ENCODE measurements around the gene TMEM178B. TPM values are rescaled to one million over a fixed set of nuclear protein-coding genes. Genes with fewer than 3 reads are reported as not detected.
A peak's percentile ranks its signal among the peaks of the same experiment; 100 is the strongest.

Gene TMEM178B
- total RNA-seq, 2 donors from 2014 or later: 1.7 to 2.1 TPM

DNA sequence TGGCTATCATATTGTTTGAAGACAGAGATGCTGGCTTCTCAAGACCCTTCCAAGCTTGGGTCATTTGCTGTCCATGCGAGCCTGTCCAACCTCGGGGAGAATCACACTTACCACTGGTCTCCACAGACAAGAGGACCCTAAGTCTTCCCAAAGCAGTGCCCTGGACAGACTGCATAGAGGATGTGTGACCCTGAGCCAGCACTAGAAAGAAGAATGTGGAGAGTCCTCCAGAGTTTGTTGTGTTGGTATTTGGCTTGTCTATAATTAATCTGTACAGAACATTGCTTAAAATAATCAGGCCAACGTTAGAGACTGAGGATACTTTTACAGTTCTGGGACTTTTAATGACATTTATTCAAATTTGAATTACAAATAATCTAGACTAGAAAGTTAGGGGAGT, 212.7 kb downstream of the TMEM178B start:
- peaks cover 6% of the 10 kb centered on the region for H3K27me3 Mint-ChIP-seq
- H3K4me3 Mint-ChIP-seq: no peak overlapping the region
- H3K9me3 Mint-ChIP-seq: no peaks in the 10 kb centered on the region
- peaks cover 10% of the 10 kb centered on the region for H3K4me1 Mint-ChIP-seq
- no peak overlapping the region for H3K27ac Mint-ChIP-seq
- ATAC-seq (replicated peaks): no peak
- H3K36me3 Mint-ChIP-seq (ENCODE audit: low read depth): no peaks in the 10 kb centered on the region

DNA sequence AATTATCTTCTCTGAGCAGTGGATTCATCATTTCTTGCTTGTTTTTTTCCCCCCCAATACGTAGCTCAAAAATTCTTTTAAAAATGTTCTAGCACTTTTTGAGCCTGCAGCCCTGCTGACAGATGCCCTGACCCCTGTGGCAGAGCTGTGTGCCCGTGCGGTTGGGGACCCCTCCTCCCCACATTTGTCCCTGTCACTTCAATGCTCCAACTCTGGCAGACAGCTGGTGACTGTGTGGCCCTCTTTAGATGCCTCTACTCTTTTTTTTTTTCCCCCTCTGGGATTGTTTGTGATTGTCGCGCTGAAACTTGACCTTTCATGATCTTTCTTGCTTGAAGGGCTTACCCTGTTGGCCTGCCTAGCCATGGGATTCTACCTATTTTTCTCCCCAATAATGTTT, 214.1 kb downstream of the TMEM178B start:
- ATAC-seq (replicated peaks): no peak
- Mint-ChIP-seq H3K36me3 (ENCODE audit: low read depth) (no peaks in the 10 kb centered on the region), H3K27me3 (peaks cover 3% of the 10 kb centered on the region), H3K9me3 (no peaks in the 10 kb centered on the region), H3K4me3 (no peak overlapping the region), H3K27ac (no peak overlapping the region), H3K4me1 (peaks cover 10% of the 10 kb centered on the region)

DNA sequence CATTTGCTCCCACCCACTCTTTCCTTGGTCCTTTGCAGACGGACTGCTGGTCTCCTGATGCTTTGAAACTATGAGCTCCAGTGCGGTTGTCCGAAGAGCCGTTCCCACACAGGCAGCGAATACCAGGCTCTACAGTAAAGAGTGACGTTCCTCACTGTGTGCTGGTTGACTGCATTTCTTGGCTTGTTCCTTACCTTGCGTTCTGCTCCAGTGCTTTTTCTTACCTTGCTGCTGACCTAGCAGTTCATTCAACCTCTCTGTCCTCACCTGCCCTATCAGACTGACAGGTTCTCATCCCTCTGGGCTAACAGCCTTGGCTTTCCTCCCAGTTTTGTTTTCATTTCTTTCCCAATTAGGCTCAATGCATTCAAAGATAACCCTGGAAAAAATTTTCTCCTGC, 214.8 kb downstream of the TMEM178B start:
- H3K9me3 Mint-ChIP-seq: no peaks in the 10 kb centered on the region
- ATAC-seq (replicated peaks): no peak
- H3K27me3 Mint-ChIP-seq: peaks cover 3% of the 10 kb centered on the region
- no peaks in the 10 kb centered on the region for H3K36me3 Mint-ChIP-seq (ENCODE audit: low read depth)
- no peak overlapping the region for H3K4me3 Mint-ChIP-seq
- no peak overlapping the region for H3K27ac Mint-ChIP-seq
- H3K4me1 Mint-ChIP-seq: peaks cover 5% of the 10 kb centered on the region

DNA sequence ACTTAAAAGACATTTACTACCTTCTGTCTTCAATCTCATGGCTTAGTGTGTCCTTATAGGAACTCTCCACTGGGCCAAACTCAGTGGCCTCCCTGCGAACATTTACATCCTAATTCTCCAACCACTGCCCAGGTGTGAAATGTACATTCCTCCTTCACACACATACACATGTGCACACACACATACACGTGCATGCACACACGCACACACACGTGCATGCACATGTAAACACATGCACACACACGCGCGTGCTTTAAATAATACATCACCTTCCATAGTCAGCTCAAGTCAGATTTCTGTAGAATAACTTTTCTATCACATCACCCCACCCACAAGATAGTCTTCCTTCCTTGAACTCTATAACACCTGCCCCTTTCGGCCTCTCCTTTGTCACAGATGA, 216.5 kb downstream of the TMEM178B start:
- H3K9me3 Mint-ChIP-seq: no peaks in the 10 kb centered on the region
- H3K4me3 Mint-ChIP-seq: no peak overlapping the region
- H3K27ac Mint-ChIP-seq: no peak overlapping the region
- peaks cover 3% of the 10 kb centered on the region for H3K27me3 Mint-ChIP-seq
- no peaks in the 10 kb centered on the region for H3K36me3 Mint-ChIP-seq (ENCODE audit: low read depth)
- no peak for ATAC-seq (replicated peaks)
- no peaks in the 10 kb centered on the region for H3K4me1 Mint-ChIP-seq

DNA sequence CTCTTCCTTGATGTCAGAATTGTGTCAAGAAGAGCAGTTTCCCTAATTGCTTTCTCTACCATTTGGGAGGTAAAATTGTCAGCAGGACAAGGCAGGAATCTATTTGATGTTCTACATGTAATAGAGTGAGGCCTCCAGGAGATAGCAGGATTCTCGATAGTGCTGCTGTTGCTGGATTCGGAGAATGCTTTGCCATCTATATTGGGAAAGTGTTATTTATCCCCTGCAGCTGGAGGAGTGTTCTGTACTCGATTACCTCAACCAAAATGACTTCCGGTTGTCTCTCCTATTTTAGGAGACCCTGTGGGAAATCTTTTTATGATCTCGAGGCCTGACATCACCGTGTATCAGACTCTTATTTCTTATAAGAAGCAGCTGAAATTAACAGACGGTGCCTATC, 217.1 kb downstream of the TMEM178B start:
- H3K9me3 Mint-ChIP-seq: no peaks in the 10 kb centered on the region
- H3K4me1 Mint-ChIP-seq: no peaks in the 10 kb centered on the region
- no peaks in the 10 kb centered on the region for H3K36me3 Mint-ChIP-seq (ENCODE audit: low read depth)
- H3K4me3 Mint-ChIP-seq: no peak overlapping the region
- ATAC-seq (replicated peaks): no peak
- peaks cover 3% of the 10 kb centered on the region for H3K27me3 Mint-ChIP-seq
- H3K27ac Mint-ChIP-seq: no peak overlapping the region

DNA sequence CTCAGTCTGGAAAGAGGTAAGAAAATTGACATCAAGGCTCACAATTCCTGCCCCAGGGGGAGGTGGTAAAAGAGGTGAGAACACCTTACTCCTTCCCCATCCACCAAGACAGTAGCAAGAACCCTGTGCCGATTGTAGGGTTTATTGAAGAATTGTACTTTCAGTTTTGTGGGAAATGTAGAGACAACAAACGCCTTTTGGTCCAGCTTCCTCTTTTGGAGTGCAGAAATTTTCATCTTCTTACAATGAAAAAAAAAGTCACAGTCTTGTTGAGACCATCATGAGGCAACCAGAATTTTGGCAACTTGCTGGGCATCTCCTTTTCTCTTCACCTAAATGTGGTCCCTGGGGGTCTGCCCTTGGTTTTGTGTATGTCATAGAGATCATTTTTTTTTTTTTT, 217.7 kb downstream of the TMEM178B start:
- no peak overlapping the region for H3K27ac Mint-ChIP-seq
- H3K9me3 Mint-ChIP-seq: no peaks in the 10 kb centered on the region
- peaks cover 3% of the 10 kb centered on the region for H3K27me3 Mint-ChIP-seq
- H3K36me3 Mint-ChIP-seq (ENCODE audit: low read depth): no peaks in the 10 kb centered on the region
- ATAC-seq (replicated peaks): no peak
- H3K4me3 Mint-ChIP-seq: no peak overlapping the region
- H3K4me1 Mint-ChIP-seq: no peaks in the 10 kb centered on the region

DNA sequence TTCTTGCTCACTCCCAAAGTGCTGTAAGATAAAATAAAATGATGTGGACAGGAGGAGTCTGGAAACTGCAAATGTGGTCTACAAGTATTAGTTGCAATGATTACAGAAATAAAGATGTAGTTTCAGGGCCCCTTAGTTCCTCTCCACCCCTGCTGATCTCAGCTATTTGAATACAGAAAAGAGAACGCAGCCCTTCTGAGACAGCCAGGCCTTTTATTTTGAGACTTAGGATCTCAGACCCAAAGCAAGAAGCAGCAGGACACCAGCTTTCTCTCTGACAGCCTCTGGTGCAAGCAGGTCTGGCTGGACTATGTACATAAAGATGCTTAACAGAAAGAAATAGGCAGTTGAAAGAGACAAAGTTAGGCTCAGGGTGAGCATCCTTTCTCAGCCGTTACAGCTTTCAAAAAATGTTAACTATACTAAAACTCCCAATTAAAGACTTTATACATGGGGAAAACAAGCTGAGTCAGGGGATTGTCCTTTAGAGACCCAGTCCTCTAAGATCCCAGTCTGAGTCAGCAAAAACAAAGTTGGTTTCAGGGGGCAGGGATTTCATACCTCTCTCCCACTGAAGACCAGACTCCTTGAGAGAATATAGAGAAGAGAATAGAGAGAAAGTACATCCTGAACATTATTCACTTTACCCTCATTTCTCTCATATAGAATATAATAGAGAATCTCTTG, 220.4 kb downstream of the TMEM178B start:
- Mint-ChIP-seq H3K27ac (no peak overlapping the region), H3K4me3 (no peak overlapping the region), H3K4me1 (no peaks in the 10 kb centered on the region), H3K9me3 (no peaks in the 10 kb centered on the region), H3K36me3 (ENCODE audit: low read depth) (no peaks in the 10 kb centered on the region), H3K27me3 (peaks cover 3% of the 10 kb centered on the region)
- ATAC-seq (replicated peaks): no peak

DNA sequence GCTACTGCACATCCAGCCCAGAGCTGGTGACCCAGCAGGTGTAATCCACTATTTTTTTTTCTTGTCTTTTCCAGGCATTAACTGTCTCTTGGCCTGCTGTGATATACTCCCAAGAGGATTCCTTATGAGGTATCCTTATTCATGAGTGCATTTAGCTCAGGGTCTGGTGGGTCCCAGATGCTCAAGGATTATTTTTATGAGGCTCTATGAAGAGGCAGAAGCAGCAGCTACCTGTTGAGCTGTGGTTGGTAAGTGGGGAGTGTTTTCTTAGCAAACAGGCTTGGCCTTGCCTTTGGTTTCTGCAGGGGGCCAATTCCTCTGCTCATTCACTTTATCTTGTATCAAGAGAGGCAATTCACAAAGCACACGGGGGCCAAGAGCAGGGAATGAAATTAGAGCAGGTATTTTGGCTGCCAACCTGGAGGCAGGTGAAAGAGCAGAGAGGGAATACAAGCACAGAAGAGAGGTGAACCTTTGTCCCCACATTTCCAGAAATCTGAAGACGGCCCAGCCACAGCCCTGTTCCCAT, 221.6 kb downstream of the TMEM178B start:
- no peaks in the 10 kb centered on the region for H3K4me1 Mint-ChIP-seq
- ATAC-seq (replicated peaks): no peak
- peaks cover 1% of the 10 kb centered on the region for H3K27me3 Mint-ChIP-seq
- no peaks in the 10 kb centered on the region for H3K36me3 Mint-ChIP-seq (ENCODE audit: low read depth)
- no peaks in the 10 kb centered on the region for H3K9me3 Mint-ChIP-seq
- no peak overlapping the region for H3K27ac Mint-ChIP-seq
- no peak overlapping the region for H3K4me3 Mint-ChIP-seq

DNA sequence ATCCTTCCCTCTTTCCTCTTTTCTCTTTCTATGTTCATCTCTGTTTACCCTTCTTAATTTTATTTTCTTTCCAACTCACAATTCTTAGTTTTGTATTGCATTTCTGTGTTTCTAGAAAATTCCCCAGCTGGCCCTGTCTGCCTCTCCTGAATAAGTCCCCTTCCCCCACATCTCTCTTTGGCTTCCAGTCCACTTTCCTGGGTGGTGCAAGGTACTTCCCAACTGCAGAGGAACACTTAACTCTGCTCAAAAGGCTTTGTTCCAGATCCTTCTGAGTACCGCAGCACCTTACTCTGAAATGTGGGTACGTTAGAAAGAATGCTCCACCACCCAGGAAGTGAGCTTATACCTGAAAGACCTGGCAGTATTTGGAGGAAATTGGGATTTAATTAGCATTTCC, 227.0 kb downstream of the TMEM178B start:
- Mint-ChIP-seq H3K27ac (no peak overlapping the region), H3K27me3 (no peaks in the 10 kb centered on the region), H3K4me3 (no peak overlapping the region), H3K4me1 (no peaks in the 10 kb centered on the region), H3K9me3 (no peaks in the 10 kb centered on the region), H3K36me3 (ENCODE audit: low read depth) (no peaks in the 10 kb centered on the region)
- no peak for ATAC-seq (replicated peaks)

DNA sequence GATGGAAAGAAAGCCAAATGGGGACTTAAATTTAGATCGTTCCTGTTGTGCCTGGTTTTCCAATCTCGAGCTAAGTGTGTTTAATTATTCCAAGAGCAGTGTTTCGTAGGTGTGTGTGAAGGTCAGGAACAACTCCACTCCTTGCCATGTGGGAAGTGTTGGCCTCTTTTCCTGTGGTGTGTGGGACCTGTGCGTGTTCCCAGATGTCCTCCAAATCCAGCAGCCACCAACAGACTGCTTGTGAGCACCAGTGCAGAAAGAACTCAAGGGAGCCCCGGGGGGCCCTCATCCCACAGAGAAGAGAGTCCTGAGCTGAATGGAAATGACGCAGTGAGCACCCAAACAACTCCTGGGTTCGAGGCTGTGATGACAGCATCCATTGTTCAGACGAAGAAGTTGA, 227.7 kb downstream of the TMEM178B start:
- Mint-ChIP-seq H3K27me3 (no peaks in the 10 kb centered on the region), H3K4me3 (no peak overlapping the region), H3K4me1 (no peaks in the 10 kb centered on the region), H3K27ac (no peak overlapping the region), H3K9me3 (no peaks in the 10 kb centered on the region), H3K36me3 (ENCODE audit: low read depth) (no peaks in the 10 kb centered on the region)
- ATAC-seq (replicated peaks): no peak

DNA sequence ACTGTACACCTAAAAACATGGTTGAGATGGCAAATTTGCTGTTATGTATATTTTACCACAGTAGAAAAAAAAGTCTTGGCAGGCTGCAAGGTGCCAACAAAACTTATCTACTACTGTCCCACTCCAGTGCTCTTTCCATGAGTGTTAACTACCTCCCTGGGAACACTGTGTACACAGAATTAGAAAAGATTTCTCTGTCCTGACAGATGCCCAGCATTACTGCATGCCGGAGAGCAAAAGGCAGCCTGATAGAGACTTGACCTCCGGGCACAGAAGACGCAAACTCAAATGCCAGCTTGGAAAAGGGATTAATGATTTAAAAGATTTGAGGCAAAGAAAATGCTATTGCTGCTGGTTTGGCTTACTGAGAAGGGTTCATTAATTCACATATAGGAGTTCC, 228.8 kb downstream of the TMEM178B start:
- Mint-ChIP-seq H3K36me3 (ENCODE audit: low read depth) (no peaks in the 10 kb centered on the region), H3K9me3 (no peaks in the 10 kb centered on the region), H3K27me3 (no peaks in the 10 kb centered on the region), H3K27ac (no peak overlapping the region), H3K4me1 (no peaks in the 10 kb centered on the region), H3K4me3 (no peak overlapping the region)
- ATAC-seq (replicated peaks): no peak

DNA sequence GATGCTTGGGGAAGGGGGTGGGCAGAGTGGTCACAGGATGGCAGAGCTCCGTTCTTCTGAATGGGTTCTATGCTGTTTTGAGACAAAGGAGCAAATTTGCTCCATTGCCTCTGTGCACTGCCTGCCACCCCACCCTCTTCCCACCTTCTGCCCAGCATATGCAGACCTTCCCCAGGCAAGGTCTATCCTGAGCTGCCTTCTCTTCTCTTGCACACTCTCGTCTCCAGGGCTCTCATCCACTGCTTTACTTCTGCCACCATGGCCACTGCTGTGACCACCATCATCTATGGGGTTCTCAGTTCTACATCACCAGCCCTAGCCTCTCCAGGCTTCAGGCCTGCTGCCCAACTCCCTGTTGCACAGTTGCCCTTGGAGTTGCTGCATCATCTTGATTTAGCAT, 230.4 kb downstream of the TMEM178B start:
- Mint-ChIP-seq H3K27ac (no peak overlapping the region), H3K4me3 (no peak overlapping the region), H3K9me3 (no peaks in the 10 kb centered on the region), H3K27me3 (peaks cover 4% of the 10 kb centered on the region), H3K36me3 (ENCODE audit: low read depth) (no peaks in the 10 kb centered on the region), H3K4me1 (no peaks in the 10 kb centered on the region)
- ATAC-seq (replicated peaks): peak; percentile 6

DNA sequence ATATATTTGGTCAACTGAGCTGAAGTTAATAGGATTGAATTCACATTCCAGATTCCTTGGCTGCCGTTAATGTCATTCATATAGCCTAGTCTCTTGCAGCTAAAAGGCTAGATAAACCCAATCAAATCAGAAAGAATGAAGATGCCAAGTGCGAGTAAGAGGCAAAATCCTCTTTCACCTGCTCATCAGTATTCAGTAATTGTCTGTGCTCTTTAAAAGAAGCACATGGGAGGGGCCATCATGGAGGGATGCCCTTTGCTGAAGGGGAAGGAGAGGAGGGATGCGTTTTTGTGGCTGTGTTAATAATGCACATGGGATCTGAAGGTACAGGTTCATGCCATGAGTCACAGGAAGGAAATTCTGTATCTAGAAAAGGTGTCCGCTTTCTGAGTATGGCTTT, 232.2 kb downstream of the TMEM178B start:
- no peaks in the 10 kb centered on the region for H3K4me1 Mint-ChIP-seq
- H3K9me3 Mint-ChIP-seq: no peaks in the 10 kb centered on the region
- H3K27ac Mint-ChIP-seq: no peak overlapping the region
- no peaks in the 10 kb centered on the region for H3K36me3 Mint-ChIP-seq (ENCODE audit: low read depth)
- no peak overlapping the region for H3K4me3 Mint-ChIP-seq
- ATAC-seq (replicated peaks): no peak
- H3K27me3 Mint-ChIP-seq: peaks cover 4% of the 10 kb centered on the region

DNA sequence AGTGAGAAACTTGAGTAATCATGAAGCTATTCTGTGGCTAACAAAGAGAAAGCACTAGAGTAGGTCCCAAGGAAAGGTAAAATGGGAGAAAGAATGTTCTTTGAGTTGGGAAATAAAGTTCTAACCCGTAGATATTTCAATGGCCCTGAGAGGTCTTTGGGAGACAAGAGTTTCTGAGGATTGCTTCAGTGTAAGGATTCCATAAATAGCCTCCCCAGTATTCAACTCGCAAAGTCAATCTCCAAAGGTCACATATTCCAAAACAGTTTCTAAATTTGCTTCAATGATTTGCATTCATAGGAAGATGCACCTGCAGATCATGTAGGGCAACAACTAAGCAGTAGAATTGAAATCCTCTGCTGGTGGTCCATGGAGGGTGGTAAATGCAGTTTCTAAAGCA, 238.5 kb downstream of the TMEM178B start:
- no peak for ATAC-seq (replicated peaks)
- no peak overlapping the region for H3K27ac Mint-ChIP-seq

DNA sequence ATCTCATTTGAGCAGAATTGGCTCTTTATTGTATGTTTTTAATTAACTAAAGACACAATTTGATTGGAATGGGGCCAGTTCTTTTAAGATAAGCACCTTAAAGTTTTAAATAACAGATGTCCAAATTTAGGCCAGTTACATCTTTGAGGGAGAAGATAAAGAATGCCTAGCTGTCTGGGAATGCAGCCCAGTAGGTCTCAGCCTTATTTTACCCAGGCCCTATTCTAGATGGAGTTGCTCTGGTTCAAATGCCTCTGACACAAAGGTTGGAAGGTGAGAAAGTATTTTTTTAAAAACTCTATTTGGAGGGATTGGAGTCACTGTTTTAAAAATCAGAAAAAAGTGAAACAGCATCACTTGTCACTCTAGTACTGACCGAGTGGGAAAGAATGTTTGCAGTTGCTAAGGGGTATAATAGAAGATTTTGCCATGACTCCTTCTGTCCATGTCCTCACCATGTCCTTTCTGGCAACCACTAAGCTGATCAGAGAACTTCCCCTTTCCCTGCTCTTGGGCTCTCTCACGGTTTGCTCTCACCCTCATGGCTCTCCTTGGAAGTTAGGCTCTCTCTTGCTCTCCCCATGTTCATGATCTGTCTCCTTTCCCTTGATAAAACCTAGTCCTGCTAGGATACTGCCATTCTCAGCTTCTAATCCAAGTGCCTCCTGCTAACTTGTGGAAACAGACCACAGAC, 239.1 kb downstream of the TMEM178B start:
- Mint-ChIP-seq H3K9me3 (no peaks in the 10 kb centered on the region), H3K4me3 (no peak overlapping the region), H3K27ac (no peak overlapping the region), H3K36me3 (ENCODE audit: low read depth) (no peaks in the 10 kb centered on the region), H3K27me3 (peaks cover 1% of the 10 kb centered on the region), H3K4me1 (no peaks in the 10 kb centered on the region)
- ATAC-seq (replicated peaks): no peak

More for the DNA sequence above, 238.5 kb downstream of the TMEM178B start:
- no peak overlapping the region for H3K4me3 Mint-ChIP-seq
- no peaks in the 10 kb centered on the region for H3K4me1 Mint-ChIP-seq
- H3K36me3 Mint-ChIP-seq (ENCODE audit: low read depth): no peaks in the 10 kb centered on the region
- H3K9me3 Mint-ChIP-seq: no peaks in the 10 kb centered on the region
- H3K27me3 Mint-ChIP-seq: peaks cover 4% of the 10 kb centered on the region
